LNCAP (cell line): ENCODE data around the gene HDDC2.

ENCODE experiments used
- TF ChIP-seq, protein P1 (sequence below): fragments of 450-650 bp; IDR thresholded peaks from 2 replicates; pipeline ENCODE4 v1.5.1; 2017; ENCODE audit warnings: mild to moderate bottlenecking

HDDC2 gene, protein sequence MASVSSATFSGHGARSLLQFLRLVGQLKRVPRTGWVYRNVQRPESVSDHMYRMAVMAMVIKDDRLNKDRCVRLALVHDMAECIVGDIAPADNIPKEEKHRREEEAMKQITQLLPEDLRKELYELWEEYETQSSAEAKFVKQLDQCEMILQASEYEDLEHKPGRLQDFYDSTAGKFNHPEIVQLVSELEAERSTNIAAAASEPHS

DNA sequence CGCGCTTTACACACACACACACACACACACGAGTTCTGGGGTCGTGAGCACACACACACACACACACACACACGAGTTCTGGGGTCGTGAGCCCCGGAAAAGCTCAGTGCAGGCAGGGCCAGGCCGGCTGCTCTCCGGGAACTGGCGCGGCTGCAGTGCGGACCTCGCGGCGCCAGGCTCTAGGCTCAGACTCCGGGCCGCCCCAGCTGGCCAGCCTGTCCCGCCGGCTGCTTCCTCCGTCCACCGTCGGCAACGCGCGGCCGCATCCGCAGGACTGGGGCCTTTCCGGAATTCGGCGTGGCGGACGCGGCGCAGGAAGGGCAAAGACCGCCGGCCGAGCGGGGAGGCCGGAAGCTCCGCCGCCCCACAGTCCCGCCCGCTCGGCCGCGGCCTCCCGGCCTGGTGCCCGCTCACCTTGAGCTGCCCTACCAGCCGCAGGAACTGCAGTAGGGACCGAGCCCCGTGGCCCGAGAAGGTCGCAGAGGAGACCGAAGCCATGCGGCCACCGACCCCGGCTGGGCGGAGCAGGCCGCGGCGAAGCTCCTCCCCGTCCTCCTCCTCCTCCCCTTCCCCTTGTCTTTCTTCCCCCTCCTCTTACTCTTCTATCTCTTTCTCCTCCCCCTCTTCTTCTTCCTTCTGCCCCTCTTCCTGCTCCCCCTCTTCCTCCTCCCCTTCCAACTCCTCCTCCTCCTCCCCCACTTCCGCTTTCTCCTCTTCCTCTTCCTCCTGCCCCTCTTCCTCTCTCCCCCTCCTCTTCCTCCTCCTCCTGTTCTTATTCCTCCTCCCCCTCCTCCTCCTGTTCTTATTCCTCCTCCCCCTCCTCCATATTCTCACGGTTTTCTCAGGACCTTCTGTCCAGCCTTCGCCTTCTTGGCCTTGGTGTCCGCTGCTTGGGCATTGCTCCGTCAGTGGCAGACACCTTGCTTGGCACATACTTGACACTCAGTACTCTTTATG lies at the start of gene HDDC2:
TSS of gene HDDC2 (minus strand) at position 533 of the 957 bp plus-strand sequence. CDS start at position 498, 35 bp downstream.
- TF ChIP-seq, protein P1, sequence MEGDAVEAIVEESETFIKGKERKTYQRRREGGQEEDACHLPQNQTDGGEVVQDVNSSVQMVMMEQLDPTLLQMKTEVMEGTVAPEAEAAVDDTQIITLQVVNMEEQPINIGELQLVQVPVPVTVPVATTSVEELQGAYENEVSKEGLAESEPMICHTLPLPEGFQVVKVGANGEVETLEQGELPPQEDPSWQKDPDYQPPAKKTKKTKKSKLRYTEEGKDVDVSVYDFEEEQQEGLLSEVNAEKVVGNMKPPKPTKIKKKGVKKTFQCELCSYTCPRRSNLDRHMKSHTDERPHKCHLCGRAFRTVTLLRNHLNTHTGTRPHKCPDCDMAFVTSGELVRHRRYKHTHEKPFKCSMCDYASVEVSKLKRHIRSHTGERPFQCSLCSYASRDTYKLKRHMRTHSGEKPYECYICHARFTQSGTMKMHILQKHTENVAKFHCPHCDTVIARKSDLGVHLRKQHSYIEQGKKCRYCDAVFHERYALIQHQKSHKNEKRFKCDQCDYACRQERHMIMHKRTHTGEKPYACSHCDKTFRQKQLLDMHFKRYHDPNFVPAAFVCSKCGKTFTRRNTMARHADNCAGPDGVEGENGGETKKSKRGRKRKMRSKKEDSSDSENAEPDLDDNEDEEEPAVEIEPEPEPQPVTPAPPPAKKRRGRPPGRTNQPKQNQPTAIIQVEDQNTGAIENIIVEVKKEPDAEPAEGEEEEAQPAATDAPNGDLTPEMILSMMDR: no peak

DNA sequence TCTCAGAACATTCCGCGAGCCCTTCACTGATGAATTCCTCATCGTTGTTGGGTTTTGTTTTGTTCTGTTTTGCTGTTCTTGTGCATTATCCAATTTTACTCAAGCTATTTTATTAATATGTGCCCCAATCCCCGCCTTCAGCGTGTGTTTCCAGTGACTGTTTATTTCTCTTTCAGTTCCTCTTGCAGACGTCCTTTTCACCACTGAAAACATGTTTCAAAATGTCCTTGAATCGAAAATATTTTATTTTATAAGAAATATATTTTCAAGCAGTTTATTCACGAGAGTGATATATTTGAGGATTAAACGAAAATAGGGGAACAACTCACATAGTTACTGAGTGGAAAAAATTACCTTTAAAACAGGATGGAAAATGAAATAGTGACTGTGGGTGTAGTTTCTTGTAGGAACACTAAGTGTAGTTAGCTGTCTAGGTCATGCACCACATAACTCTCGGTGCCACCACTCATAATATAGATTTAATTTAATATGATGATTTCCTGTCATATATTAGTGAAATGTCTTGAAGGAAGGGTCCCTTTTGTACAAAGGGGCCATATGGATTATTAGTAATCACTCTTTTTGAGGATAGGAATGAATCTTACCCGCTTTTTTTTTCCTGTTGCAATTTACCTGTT lies 45.3 kb upstream of the HDDC2 start:
- TF ChIP-seq, protein P1: no peak

DNA sequence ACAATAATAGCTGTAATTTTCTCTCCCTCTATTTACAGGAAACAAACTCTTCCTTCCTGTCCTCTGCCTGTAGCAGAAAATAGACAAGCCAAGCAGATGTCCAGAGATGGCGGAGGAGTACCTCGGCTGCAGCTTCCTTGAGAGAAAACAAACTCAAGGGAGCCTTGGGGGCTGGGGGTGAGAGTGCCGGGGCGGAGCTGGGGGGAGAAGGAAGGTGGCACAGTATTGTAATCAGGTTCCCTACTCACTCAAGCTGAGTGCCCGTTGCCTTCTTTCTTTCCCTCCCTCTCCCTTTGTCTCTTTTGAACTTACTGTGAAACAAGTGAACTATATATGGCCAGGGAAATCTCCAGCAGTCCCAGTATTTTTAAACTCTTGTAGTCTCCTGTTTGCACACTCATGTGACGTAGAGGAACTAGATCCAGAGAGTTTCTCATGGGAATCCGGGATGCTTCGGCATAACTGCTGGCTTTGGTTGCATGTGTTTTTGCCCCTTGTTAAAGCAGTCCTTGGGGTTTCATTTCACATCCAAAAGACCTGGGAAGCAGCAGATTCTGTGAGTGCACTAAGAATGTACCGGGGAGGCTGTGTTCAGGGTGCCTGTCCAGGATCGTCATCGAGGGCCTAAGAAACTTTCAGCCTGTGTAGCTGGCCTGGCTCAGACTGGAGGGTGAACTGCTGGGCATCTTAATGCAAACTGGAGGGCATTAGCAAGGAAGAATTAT lies 44.6 kb upstream of the HDDC2 start:
- TF ChIP-seq, protein P1: no peak

DNA sequence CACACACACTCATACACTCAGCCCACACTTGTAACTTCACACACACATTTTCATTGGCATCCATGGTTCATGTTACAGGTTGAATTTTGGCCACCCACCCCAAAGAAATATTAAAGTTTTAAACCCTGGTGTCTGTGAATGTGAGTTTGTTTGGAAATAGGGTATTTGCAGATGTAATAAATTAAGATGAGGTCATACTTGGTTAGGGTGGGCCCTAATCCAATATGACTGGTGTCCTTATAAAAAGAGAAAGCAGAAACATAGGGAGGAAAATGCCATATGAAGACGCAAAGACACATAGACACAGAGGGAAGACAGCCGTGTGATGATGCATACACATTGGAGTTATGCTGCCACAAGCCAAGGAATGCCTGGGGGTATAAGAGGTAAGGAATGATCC lies 39.7 kb upstream of the HDDC2 start:
- TF ChIP-seq, protein P1: no peak

DNA sequence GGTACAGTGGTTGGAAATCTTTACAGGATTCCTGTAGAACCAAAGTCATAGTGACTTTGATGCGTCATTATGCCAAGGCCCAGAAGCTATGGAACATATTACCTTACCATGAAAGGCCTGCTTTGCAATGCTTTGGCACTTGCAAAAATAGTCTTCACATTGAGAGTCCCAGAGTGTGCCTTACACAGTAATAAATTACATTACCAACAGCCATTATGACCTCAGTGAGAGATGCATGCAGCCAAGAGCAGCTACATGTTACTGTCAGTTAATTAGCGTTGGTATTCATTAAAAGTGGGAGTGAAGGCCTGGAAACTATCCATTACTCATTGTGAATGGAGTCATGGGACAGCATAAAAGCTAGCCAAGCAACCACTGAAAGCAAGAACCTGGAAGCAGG lies 39.2 kb upstream of the HDDC2 start:
- TF ChIP-seq, protein P1: no peak

DNA sequence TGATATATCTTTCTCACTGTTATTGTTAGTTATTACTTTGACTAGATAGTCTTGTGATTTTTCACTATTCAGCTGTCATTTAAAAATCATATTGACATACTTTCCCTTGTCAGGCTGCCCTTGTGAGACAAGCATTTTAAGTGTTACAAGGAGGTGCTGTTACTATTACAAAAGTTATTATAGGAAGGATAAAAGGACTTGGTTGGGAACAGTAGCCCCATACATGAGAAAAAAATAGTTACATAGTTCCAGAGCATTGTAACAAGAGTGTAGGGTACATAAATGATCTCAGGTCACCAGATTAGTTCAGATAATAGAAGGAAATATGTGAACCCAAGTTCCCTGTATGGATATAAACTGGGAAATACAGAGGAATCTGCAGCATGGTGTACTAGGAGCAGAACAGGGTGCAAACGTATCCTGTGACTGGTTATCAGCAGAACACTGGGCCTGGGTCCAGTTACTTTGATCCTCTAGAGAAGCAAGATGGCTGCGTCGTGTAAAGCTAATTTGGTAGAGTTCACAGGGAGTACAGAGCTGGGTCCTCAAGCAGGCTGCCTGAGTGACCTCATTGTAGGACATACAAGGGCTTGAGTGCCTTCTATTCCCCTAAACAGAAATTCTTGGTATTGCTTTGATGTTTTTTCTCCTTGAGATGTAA lies 38.5 kb upstream of the HDDC2 start:
- TF ChIP-seq, protein P1: no peak
